Measurements from ENCODE around the gene QRICH2. TPM values are rescaled to one million over a fixed set of nuclear protein-coding genes. Genes with fewer than 3 reads are reported as not detected.

The QRICH2 gene
- total and polyA plus RNA-seq, 9 of the 15 experiments (the other 6 are each of a cell fraction or from before 2014, with no cell fraction given) = 0.03 to 1.6 (median 0.81) TPM

- TF ChIP-seq PATZ1 (CRISPR knock-in tag; IDR thresholded peaks at IDR 0.05; ENCODE audit: borderline replicate concordance) (no peak), FOXK1 (CRISPR knock-in tag; IDR thresholded peaks at IDR 0.05; ENCODE audit: borderline replicate concordance) (no peak), PURB (CRISPR knock-in tag; IDR thresholded peaks at IDR 0.05; ENCODE audit: low read depth) (no peak), GATA2 (CRISPR knock-in tag; IDR thresholded peaks at IDR 0.05) (no peak), SNIP1 (IDR thresholded peaks at IDR 0.05; ENCODE audit: low read depth) (no peak), SRSF1 (IDR thresholded peaks at IDR 0.05; ENCODE audit: low read depth, low read length) (no peak), SMARCA5 (IDR thresholded peaks at IDR 0.05) (peak; percentile 30; the same call in 1 of the 2 replicates), ZNF766 (CRISPR knock-in tag; conservative IDR thresholded peaks at IDR 0.05) (no peak), HOMEZ (CRISPR knock-in tag; IDR thresholded peaks at IDR 0.05) (no peak), ZSCAN32 (CRISPR knock-in tag; IDR thresholded peaks at IDR 0.05) (no peak), ETS1 (conservative IDR thresholded peaks at IDR 0.05; ENCODE audit: control insufficient read depth, low read depth, low read length) (no peak), ZNF586 (CRISPR knock-in tag; conservative IDR thresholded peaks at IDR 0.05) (no peak)
- TF ChIP-seq, protein P1, sequence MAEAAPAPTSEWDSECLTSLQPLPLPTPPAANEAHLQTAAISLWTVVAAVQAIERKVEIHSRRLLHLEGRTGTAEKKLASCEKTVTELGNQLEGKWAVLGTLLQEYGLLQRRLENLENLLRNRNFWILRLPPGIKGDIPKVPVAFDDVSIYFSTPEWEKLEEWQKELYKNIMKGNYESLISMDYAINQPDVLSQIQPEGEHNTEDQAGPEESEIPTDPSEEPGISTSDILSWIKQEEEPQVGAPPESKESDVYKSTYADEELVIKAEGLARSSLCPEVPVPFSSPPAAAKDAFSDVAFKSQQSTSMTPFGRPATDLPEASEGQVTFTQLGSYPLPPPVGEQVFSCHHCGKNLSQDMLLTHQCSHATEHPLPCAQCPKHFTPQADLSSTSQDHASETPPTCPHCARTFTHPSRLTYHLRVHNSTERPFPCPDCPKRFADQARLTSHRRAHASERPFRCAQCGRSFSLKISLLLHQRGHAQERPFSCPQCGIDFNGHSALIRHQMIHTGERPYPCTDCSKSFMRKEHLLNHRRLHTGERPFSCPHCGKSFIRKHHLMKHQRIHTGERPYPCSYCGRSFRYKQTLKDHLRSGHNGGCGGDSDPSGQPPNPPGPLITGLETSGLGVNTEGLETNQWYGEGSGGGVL (CRISPR knock-in tag; IDR thresholded peaks at IDR 0.05) = no peak
- TF ChIP-seq, protein P2, sequence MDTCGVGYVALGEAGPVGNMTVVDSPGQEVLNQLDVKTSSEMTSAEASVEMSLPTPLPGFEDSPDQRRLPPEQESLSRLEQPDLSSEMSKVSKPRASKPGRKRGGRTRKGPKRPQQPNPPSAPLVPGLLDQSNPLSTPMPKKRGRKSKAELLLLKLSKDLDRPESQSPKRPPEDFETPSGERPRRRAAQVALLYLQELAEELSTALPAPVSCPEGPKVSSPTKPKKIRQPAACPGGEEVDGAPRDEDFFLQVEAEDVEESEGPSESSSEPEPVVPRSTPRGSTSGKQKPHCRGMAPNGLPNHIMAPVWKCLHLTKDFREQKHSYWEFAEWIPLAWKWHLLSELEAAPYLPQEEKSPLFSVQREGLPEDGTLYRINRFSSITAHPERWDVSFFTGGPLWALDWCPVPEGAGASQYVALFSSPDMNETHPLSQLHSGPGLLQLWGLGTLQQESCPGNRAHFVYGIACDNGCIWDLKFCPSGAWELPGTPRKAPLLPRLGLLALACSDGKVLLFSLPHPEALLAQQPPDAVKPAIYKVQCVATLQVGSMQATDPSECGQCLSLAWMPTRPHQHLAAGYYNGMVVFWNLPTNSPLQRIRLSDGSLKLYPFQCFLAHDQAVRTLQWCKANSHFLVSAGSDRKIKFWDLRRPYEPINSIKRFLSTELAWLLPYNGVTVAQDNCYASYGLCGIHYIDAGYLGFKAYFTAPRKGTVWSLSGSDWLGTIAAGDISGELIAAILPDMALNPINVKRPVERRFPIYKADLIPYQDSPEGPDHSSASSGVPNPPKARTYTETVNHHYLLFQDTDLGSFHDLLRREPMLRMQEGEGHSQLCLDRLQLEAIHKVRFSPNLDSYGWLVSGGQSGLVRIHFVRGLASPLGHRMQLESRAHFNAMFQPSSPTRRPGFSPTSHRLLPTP (IDR thresholded peaks at IDR 0.05; ENCODE audit: borderline replicate concordance, extremely low read depth, insufficient read length) = no peak
These were observed 30.5 kb downstream of the QRICH2 start (continued) for GRCh38 chr17:76277300-76278267.

Measured in K562 (cell line).